IPS DF 4.7 (cell line): ENCODE measurements around the gene NEBL.

Experiments used
- DNase-seq: peaks from one replicate; pipeline ENCODE4 v3.0.0-alpha.2; 2013; ENCODE audit warnings: low spot score; ENCODE audit errors: extremely low read depth

Gene NEBL

GRCh38 chr10:20858292-20859124 is 38.6 kb downstream of the NEBL start:
- DNase-seq, result peak; percentile 7

DNA sequence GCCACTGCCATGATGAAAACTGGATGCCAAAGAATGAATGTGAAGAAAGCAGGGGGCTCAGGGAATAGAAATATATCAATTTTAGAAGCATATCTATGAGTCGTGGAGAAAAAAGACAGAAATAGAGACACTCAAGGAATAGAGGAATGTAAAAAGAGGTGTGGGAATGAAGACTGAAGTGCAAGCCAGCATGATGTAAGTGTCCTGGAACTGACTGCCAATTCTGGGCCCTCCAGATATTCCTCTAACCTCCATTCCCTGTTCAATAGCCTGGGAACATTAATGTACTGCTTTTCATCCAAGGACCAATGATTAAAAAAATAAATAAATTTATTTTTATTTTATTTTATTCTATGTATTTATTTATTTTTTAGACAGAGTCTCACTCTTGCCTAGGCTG is 40.6 kb downstream of the NEBL start:
- no peak for DNase-seq

GRCh38 chr10:20855398-20856038 is 41.6 kb downstream of the NEBL start:
- DNase-seq, result no peak

- no peak for DNase-seq
Measured at GRCh38 chr10:20853276-20853675, 43.8 kb downstream of the NEBL start.

DNA sequence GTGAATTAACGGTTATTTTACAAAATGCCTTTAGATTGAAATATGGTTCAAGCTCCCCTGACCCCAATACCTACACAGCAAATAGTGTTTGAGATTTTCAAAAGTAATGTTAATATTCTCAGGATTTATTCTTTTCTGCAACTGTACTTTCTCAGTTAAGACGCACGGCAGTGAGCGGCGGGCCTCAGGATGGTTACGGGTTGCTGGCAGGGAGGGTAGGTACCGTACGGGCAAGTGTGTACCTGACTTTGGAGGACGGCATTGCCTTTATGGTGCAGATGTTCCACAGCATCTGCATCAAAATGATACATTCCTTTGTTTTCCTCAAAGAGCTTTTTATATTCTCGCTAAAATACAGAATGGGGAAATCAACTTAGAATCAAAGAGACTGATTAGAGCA is 44.8 kb downstream of the NEBL start:
- DNase-seq, result no peak

- no peak for DNase-seq
Measured at GRCh38 chr10:20847512-20847911, 49.6 kb downstream of the NEBL start.

GRCh38 chr10:20846263-20846662 is 50.8 kb downstream of the NEBL start:
- no peak for DNase-seq

DNA sequence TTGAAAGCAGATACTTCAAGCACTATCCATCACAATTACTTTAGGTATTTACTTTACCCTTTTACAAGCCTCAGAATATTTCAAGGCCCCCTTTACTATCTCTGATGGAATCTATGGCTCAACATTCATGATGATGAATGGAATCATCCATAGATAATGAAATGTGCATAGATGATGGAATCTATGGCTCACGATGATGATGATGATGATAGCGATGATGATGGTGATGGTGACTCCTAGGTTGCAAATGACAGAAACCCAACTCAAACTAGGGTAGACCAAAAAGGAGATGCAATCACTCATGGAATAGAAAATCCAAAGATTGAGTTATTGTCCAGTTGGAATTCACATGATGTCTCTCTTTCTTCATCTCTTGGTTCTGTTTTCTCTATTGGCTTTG is 55.7 kb downstream of the NEBL start:
- no peak for DNase-seq

GRCh38 chr10:20839910-20840309 is 57.2 kb downstream of the NEBL start:
- no peak for DNase-seq

- no peak for DNase-seq
Measured at GRCh38 chr10:20839141-20839540, 58.0 kb downstream of the NEBL start.

DNA sequence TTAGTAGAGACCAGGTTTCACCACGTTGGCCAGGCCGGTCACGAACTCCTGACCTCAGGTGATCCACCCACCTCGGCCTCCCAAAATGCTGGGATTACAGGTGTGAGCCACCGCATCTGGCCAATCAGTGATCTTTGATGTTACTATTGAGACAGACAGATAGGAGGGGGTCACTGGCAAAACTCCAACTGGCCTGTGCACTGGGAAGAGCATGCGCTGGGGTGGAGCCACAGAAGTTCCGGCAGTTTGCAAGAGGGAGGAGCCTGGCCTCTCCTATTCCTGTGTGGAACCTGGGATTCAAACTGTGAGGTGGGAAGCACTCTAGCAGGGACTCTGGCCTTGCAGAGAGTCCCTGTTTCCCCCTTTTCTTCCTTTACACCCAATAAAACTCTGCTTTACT is 60.7 kb downstream of the NEBL start:
- no peak for DNase-seq

- no peak for DNase-seq
Measured at GRCh38 chr10:20835335-20835734, 61.8 kb downstream of the NEBL start.

GRCh38 chr10:20834825-20835224 is 62.3 kb downstream of the NEBL start:
- no peak for DNase-seq

- DNase-seq, result no peak
Measured at GRCh38 chr10:20822825-20823224, 74.3 kb downstream of the NEBL start.

DNA sequence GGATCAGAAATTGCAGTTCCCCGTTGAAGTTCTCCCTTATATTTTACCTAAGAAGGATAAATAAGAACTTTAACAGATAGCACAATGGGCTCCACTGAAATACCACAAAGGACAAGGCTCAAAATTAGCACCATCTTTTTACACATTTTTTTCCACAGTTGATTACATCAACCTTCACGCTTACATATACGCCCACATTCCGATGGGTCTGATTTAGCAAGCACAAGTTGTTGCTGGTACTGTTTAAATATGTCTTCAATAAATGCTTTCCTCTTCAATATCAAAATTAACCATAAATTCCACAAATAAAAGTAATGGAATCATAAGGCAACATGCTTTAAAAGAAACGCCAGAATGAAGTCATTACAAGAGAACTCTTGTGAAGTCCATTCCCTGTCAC is 79.5 kb downstream of the NEBL start:
- no peak for DNase-seq

DNA sequence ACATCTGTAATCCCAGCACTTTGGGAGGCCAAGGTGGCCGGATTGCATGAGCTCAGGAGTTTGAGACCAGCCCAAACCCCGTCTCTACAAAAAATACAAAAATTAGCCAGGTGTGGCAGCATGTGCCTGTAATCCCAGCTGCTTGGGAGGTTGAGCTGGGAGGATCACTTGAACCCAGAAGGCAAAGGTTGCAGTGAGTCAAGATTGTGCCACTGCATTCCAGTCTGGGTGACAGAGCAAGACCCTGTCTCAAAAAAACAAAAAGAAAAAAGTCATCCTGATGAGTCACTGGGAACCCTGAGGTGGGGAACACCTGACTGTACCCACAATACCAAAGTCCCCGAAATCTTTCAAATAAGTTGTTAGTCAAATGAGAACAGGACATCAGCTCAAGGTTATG is 80.0 kb downstream of the NEBL start:
- no peak for DNase-seq

DNA sequence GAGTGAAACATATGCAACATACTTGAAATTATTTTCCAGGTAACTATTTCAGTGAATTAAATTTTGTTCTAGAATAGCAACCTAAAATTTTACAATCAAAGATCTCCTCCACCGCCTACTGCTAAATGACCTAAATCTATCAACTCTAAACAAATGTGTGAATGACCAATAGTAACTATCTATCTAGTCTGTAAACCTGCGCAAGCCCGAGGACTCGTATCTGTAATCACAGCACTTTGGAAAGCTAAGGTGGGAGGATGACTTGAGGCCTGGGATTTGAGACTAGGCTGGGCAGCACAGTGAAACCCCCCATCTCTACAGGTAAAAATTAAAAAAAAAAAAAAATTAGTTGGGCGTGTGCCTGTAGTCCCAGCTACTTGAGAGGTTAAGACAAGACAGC is 83.0 kb downstream of the NEBL start:
- DNase-seq, result no peak

- no peak for DNase-seq
Measured at GRCh38 chr10:20811131-20811530, 86.0 kb downstream of the NEBL start.

GRCh38 chr10:20809631-20810030 is 87.5 kb downstream of the NEBL start:
- DNase-seq, result no peak

- no peak for DNase-seq
Measured at GRCh38 chr10:20806487-20806886, 90.6 kb downstream of the NEBL start.

- no peak for DNase-seq
Measured at GRCh38 chr10:20797290-20797689, 99.8 kb downstream of the NEBL start.

DNA sequence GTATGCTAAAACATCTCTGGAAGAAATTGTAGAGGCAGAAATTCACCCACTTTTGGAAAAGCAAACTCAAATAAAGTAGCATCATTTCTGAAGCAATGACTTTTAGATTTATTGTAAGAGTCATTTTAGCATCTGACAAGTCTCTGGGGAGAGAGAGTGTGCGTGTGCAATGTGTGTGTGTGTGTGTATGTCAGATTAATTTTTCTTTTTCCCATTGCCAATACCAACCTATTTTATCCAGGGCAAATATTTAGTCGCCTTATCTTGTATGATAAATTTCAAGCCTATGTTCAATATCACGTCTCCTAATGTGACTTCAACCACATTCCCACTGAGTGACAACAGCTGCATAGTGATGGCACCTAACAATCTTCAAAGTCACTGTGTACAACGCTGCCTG is 101.7 kb downstream of the NEBL start:
- DNase-seq, result no peak

GRCh38 chr10:20785174-20785573 is 111.9 kb downstream of the NEBL start:
- no peak for DNase-seq
